Measurements from ENCODE around the gene MMS22L.

- TF ChIP-seq CTCF (IDR thresholded peaks at IDR 0.05) (no peak), POLR2A (IDR thresholded peaks at IDR 0.05; ENCODE audit: low read length) (no peak), USF2 (IDR thresholded peaks at IDR 0.05) (no peak), PBX3 (IDR thresholded peaks at IDR 0.05) (no peak), TP53 (CRISPR knock-in tag; IDR thresholded peaks at IDR 0.05) (no peak), HOXA7 (CRISPR knock-in tag; IDR thresholded peaks at IDR 0.05) (no peak), ESRRA (IDR thresholded peaks at IDR 0.05; ENCODE audit: borderline replicate concordance, low read length) (no peak), RFX5 (IDR thresholded peaks at IDR 0.05) (no peak), ELK1 (IDR thresholded peaks at IDR 0.05; ENCODE audit: low read depth, low read length) (no peak), ZSCAN20 (CRISPR knock-in tag; IDR thresholded peaks at IDR 0.05) (no peak), PHF8 (IDR thresholded peaks at IDR 0.05; ENCODE audit: borderline replicate concordance, low read depth) (no peak), EP300 (IDR thresholded peaks at IDR 0.05) (no peak)
Observed at GRCh38 chr6:97123652-97124051, 159.4 kb downstream of the MMS22L start.

All from A549 (cell line).